Measurements from ENCODE around the gene EFNB3.

Gene EFNB3

DNA sequence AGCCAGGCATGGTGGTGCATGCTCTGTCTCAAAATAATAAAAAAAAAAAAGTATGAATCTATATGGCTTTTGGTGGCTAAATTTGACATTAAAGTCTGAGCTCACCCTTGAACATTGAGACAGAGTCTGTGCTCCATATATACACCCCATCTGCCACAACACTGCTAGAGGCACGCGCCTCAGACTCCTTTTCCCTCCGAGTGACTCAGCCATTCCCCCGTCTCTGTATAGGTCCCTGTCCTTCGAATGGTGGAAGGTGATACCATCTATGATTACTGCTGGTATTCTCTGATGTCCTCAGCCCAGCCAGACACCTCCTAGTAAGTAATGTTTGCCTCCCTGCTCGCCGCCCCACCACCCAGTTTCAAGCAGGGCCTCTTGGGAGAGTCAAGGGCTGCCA lies 4.5 kb upstream of the EFNB3 start:
- no peaks in the 10 kb centered on the region for H3K27me3 ChIP-seq (ENCODE audit: control insufficient read depth, insufficient read depth, low read length)
- no CpG with 5 or more reads among the region's 7 CpGs for WGBS (ENCODE audit: insufficient coverage, insufficient read length)
- no peak overlapping the region for H3K4me3 ChIP-seq (ENCODE audit: low read length)
- no peak overlapping the region for H3K27ac ChIP-seq (ENCODE audit: low read length)
- H3K9me3 ChIP-seq (ENCODE audit: control insufficient read depth, insufficient read depth, low read length) = no peaks in the 10 kb centered on the region
- H3K36me3 ChIP-seq (ENCODE audit: control insufficient read depth, insufficient read depth, low read length) = no peaks in the 10 kb centered on the region; the same call in 1 of the 2 replicates
- peaks cover 6% of the 10 kb centered on the region for H3K4me1 ChIP-seq (ENCODE audit: control insufficient read depth, insufficient read depth, low read length)
- no peak for DNase-seq (ENCODE audit: low read depth, low spot score)

DNA sequence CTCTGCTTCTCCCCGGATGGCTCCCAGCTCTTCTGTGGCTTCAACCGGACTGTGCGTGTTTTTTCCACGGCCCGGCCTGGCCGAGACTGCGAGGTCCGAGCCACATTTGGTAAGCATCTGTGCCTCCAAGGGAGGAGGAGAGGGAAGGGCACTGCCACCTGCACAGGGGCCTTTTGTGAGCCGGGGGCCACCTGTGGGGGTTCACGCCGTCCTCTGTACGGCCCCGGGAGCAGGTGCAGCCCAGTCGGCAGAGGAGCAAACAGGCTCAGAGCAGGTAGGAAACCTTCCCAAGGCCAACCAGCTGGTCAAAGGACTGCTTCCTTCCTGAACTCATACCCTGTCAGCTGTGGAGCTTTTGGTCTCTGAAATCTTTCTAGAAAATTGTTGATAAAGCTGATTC lies 3.3 kb upstream of the EFNB3 start:
- peaks cover 8% of the 10 kb centered on the region for H3K4me1 ChIP-seq (ENCODE audit: control insufficient read depth, insufficient read depth, low read length)
- H3K27me3 ChIP-seq (ENCODE audit: control insufficient read depth, insufficient read depth, low read length) = no peaks in the 10 kb centered on the region
- no peak overlapping the region for H3K27ac ChIP-seq (ENCODE audit: low read length)
- DNase-seq (ENCODE audit: low read depth, low spot score) = no peak
- no peak overlapping the region for H3K4me3 ChIP-seq (ENCODE audit: low read length)
- H3K36me3 ChIP-seq (ENCODE audit: control insufficient read depth, insufficient read depth, low read length) = no peaks in the 10 kb centered on the region; the same call in 1 of the 2 replicates
- no peaks in the 10 kb centered on the region for H3K9me3 ChIP-seq (ENCODE audit: control insufficient read depth, insufficient read depth, low read length)
- no CpG with 5 or more reads among the region's 14 CpGs for WGBS (ENCODE audit: insufficient coverage, insufficient read length)

DNA sequence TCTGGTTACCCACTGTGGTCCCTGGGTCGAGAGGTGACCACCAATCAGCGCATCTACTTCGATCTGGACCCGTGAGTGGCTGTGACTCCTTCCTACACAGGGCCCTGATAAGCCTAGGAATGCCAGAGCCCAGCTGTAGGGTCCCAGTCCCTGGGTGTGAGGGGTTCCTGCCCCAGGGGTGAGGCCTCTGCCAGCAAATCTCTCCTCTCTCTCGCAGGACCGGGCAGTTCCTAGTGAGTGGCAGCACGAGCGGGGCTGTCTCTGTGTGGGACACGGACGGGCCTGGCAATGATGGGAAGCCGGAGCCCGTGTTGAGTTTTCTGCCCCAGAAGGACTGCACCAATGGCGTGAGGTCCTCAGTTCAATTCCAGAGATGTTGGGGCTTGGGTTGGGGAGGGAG lies 2.2 kb upstream of the EFNB3 start:
- no peak overlapping the region for H3K4me3 ChIP-seq (ENCODE audit: low read length)
- no peak for DNase-seq (ENCODE audit: low read depth, low spot score)
- H3K27me3 ChIP-seq (ENCODE audit: control insufficient read depth, insufficient read depth, low read length) = no peaks in the 10 kb centered on the region
- no peaks in the 10 kb centered on the region for H3K9me3 ChIP-seq (ENCODE audit: control insufficient read depth, insufficient read depth, low read length)
- no peak overlapping the region for H3K27ac ChIP-seq (ENCODE audit: low read length)
- H3K4me1 ChIP-seq (ENCODE audit: control insufficient read depth, insufficient read depth, low read length) = peaks cover 8% of the 10 kb centered on the region
- H3K36me3 ChIP-seq (ENCODE audit: control insufficient read depth, insufficient read depth, low read length) = no peaks in the 10 kb centered on the region; the same call in 1 of the 2 replicates
- WGBS (ENCODE audit: insufficient coverage, insufficient read length) = no CpG with 5 or more reads among the region's 13 CpGs

DNA sequence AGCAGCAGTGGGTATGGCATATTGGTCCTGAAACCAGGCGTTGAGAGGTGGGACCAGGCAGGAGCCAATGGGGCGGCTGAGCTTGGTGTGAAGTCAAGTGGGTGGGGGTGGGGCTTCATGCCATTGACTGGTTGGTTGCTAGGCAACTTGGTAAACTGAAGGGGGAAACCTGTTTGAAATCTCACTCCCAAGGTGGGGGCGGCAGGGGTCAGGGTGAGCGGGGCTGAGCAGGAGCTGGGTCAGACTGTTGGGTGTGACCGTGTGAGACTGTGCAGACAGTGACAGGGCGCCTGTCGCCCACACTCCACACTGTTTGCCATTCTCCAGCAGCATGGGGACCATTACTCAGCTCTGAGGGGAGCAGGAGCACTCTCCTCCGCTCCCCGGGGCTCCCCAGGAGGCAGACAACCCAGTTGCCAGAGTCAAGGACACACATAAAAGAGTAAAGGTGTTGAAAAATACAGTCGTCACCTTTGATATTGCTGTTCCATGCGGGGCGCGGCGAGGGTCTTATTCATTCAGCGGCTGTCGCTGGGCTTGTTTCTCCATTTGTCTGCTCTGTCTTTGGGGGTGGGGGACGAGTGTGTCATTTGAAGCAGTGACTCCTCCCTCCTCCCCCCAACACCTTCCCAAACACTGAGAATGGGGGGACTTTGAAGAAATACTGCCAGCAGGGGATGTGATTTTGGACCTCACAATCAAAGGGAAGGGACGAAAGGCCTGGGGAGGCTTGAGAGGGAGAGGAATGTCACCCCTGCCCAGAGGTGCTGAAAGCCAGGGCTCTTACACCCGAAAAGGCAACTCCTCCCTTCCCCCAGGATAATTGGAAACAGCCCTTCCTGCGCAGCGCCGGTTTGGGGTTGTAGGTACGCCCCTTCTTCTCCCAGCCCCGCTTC lies 1.2 kb upstream of the EFNB3 start:
- Histone ChIP-seq H3K27me3 (ENCODE audit: control insufficient read depth, insufficient read depth, low read length) (no peaks in the 10 kb centered on the region), H3K27ac (ENCODE audit: low read length) (no peak overlapping the region), H3K36me3 (ENCODE audit: control insufficient read depth, insufficient read depth, low read length) (no peaks in the 10 kb centered on the region; the same call in 1 of the 2 replicates), H3K4me3 (ENCODE audit: low read length) (peak overlapping the region; percentile 13; the same call in 1 of the 2 replicates), H3K4me1 (ENCODE audit: control insufficient read depth, insufficient read depth, low read length) (peaks cover 8% of the 10 kb centered on the region), H3K9me3 (ENCODE audit: control insufficient read depth, insufficient read depth, low read length) (no peaks in the 10 kb centered on the region)
- WGBS (ENCODE audit: insufficient coverage, insufficient read length) = no CpG with 5 or more reads among the region's 24 CpGs
- DNase-seq (ENCODE audit: low read depth, low spot score) = no peak

DNA sequence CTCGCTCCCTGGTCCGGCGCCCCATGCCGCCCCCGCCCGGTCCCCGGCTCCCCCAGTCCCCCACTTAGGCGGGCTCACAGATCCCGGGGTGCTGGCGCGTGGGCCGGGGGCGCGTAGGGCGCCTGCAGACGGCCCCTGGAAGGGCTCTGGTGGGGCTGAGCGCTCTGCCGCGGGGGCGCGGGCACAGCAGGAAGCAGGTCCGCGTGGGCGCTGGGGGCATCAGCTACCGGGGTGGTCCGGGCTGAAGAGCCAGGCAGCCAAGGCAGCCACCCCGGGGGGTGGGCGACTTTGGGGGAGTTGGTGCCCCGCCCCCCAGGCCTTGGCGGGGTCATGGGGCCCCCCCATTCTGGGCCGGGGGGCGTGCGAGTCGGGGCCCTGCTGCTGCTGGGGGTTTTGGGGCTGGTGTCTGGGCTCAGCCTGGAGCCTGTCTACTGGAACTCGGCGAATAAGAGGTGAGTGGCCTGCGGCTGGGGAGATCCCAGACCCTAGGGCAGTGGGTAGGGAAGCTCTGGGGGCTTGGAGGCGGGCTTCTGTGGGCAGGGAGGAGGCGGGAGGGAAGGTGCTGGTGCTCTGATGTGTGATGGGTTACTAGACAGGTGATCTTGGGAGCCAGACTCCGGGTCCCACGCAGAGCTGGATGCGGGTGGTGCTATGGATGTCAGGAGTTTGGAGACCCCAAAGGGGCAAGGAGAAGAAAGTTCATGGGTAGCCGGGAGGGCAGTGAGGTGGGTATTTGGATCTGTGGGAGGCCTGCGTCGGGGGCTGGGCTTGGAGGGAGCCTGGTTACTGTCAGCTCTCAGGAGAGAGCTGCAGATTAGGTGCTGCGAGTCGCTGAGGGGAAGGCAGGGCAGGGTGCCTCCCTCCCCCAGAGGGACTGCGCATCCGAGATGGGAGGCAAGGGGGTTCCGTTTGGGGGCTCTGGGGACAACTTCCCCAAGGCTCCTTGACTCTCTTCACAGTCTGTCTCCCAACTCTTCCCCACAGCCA lies 560 bp downstream of the EFNB3 start:
- Histone ChIP-seq H3K9me3 (ENCODE audit: control insufficient read depth, insufficient read depth, low read length) (no peaks in the 10 kb centered on the region), H3K27me3 (ENCODE audit: control insufficient read depth, insufficient read depth, low read length) (no peaks in the 10 kb centered on the region), H3K36me3 (ENCODE audit: control insufficient read depth, insufficient read depth, low read length) (no peaks in the 10 kb centered on the region; the same call in 1 of the 2 replicates), H3K4me3 (ENCODE audit: low read length) (peak overlapping the region; percentile 64), H3K27ac (ENCODE audit: low read length) (no peak overlapping the region), H3K4me1 (ENCODE audit: control insufficient read depth, insufficient read depth, low read length) (peaks cover 8% of the 10 kb centered on the region)
- WGBS (ENCODE audit: insufficient coverage, insufficient read length) = no CpG with 5 or more reads among the region's 50 CpGs
- DNase-seq (ENCODE audit: low read depth, low spot score) = no peak

DNA sequence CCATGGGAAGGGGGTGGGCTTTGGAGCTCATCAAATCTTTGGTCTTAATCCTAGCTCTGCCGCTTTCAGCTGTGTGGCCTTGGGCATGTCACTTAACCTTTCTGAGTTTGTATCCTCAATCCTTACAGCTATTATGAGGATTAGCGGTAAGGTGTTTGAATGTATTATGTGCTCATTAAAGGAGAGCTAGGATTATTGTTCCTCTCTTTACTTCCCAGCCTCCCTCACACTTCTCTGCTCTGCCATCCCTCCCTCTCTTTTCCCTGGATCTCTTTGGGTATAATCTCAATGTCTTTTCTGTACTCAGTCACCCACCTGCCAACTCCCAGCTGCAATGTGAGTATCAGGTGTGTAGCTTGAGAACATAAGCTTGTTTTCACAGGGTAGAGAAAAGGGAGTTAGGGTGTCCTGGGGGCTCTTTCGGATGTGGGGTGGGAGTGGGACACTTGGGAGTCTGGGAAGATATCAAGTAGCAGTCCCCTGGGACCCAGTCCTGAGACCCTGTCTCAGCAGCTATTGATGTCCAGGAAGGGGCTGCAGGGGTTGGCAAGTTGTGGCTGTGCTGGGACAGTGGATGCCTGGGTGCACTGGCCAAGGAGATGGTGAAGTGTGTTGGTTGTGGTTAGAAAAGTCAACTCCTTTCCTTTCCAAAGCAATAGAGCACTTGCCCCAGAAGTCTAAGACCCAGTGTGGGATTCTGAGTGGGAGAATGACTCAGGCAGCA lies 1.8 kb downstream of the EFNB3 start:
- H3K4me1 ChIP-seq (ENCODE audit: control insufficient read depth, insufficient read depth, low read length) = peaks cover 8% of the 10 kb centered on the region
- no CpG with 5 or more reads among the region's 3 CpGs for WGBS (ENCODE audit: insufficient coverage, insufficient read length)
- H3K4me3 ChIP-seq (ENCODE audit: low read length) = no peak overlapping the region
- no peaks in the 10 kb centered on the region for H3K9me3 ChIP-seq (ENCODE audit: control insufficient read depth, insufficient read depth, low read length)
- H3K36me3 ChIP-seq (ENCODE audit: control insufficient read depth, insufficient read depth, low read length) = no peaks in the 10 kb centered on the region; the same call in 1 of the 2 replicates
- no peak for DNase-seq (ENCODE audit: low read depth, low spot score)
- H3K27me3 ChIP-seq (ENCODE audit: control insufficient read depth, insufficient read depth, low read length) = no peaks in the 10 kb centered on the region
- no peak overlapping the region for H3K27ac ChIP-seq (ENCODE audit: low read length)

DNA sequence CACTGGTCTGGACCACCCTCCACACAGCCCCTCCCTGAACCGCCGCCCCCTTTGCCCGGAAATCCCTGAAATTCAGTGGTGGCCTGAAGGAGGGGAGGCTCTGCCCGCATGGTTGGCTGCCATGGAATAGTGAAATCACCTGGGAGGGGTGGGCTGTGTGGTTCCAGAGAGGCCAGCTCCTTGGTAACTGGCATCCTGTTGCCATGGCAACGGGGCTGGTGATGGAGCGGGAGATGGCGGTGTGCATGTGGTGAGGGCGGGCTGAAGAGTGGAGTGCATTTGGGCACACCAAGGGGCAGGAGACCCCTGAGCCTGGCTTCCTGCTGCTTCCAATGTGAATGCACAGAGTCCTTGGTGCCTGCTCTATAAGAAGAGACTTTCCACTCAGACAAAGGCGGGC lies 2.4 kb downstream of the EFNB3 start:
- no CpG with 5 or more reads among the region's 9 CpGs for WGBS (ENCODE audit: insufficient coverage, insufficient read length)
- Histone ChIP-seq H3K9me3 (ENCODE audit: control insufficient read depth, insufficient read depth, low read length) (no peaks in the 10 kb centered on the region), H3K27me3 (ENCODE audit: control insufficient read depth, insufficient read depth, low read length) (no peaks in the 10 kb centered on the region), H3K27ac (ENCODE audit: low read length) (no peak overlapping the region), H3K4me1 (ENCODE audit: control insufficient read depth, insufficient read depth, low read length) (peaks cover 14% of the 10 kb centered on the region), H3K36me3 (ENCODE audit: control insufficient read depth, insufficient read depth, low read length) (no peaks in the 10 kb centered on the region; the same call in 1 of the 2 replicates), H3K4me3 (ENCODE audit: low read length) (no peak overlapping the region)
- no peak for DNase-seq (ENCODE audit: low read depth, low spot score)

DNA sequence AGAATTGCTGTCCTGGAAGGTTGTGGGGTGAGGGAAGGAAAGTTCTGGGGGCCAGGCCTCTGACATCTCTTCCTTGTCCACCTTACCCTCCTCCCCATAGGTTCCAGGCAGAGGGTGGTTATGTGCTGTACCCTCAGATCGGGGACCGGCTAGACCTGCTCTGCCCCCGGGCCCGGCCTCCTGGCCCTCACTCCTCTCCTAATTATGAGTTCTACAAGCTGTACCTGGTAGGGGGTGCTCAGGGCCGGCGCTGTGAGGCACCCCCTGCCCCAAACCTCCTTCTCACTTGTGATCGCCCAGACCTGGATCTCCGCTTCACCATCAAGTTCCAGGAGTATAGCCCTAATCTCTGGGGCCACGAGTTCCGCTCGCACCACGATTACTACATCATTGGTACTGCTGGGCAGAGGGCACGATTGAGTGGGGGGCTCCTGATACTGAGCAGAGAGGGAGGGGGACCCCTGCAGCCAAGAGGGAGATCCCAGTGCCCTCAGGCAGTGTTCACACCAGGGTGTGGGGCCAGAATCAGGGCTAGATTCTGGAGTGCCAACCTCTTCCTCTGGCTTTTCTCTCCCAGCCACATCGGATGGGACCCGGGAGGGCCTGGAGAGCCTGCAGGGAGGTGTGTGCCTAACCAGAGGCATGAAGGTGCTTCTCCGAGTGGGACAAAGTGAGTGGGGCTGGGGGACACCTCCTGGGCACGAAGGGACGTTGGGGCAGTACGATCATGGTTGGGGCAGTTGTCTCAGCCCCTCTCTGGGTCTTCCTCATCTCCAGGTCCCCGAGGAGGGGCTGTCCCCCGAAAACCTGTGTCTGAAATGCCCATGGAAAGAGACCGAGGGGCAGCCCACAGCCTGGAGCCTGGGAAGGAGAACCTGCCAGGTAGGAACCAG lies 3.1 kb downstream of the EFNB3 start:
- Histone ChIP-seq H3K4me3 (ENCODE audit: low read length) (no peak overlapping the region), H3K36me3 (ENCODE audit: control insufficient read depth, insufficient read depth, low read length) (no peaks in the 10 kb centered on the region; the same call in 1 of the 2 replicates), H3K4me1 (ENCODE audit: control insufficient read depth, insufficient read depth, low read length) (peaks cover 13% of the 10 kb centered on the region), H3K27ac (ENCODE audit: low read length) (no peak overlapping the region), H3K27me3 (ENCODE audit: control insufficient read depth, insufficient read depth, low read length) (no peaks in the 10 kb centered on the region), H3K9me3 (ENCODE audit: control insufficient read depth, insufficient read depth, low read length) (no peaks in the 10 kb centered on the region)
- DNase-seq (ENCODE audit: low read depth, low spot score) = no peak
- no CpG with 5 or more reads among the region's 22 CpGs for WGBS (ENCODE audit: insufficient coverage, insufficient read length)

DNA sequence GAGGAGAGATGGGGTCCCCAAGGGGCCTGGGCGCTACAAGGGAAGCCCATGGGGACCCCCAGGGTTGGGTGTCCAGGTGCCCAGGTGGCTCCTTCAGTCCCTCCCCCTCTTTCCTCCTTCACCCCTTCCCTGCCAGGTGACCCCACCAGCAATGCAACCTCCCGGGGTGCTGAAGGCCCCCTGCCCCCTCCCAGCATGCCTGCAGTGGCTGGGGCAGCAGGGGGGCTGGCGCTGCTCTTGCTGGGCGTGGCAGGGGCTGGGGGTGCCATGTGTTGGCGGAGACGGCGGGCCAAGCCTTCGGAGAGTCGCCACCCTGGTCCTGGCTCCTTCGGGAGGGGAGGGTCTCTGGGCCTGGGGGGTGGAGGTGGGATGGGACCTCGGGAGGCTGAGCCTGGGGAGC lies 4.0 kb downstream of the EFNB3 start:
- Histone ChIP-seq H3K36me3 (ENCODE audit: control insufficient read depth, insufficient read depth, low read length) (no peaks in the 10 kb centered on the region), H3K4me1 (ENCODE audit: control insufficient read depth, insufficient read depth, low read length) (peaks cover 8% of the 10 kb centered on the region), H3K9me3 (ENCODE audit: control insufficient read depth, insufficient read depth, low read length) (no peaks in the 10 kb centered on the region), H3K4me3 (ENCODE audit: low read length) (no peak overlapping the region), H3K27ac (ENCODE audit: low read length) (no peak overlapping the region), H3K27me3 (ENCODE audit: control insufficient read depth, insufficient read depth, low read length) (no peaks in the 10 kb centered on the region)
- no peak for DNase-seq (ENCODE audit: low read depth, low spot score)
- WGBS (ENCODE audit: insufficient coverage, insufficient read length) = no CpG with 5 or more reads among the region's 11 CpGs

All from iPS DF 6.9 (cell line).